ENCODE measurements around the gene NPL. TPM values are rescaled to one million over a fixed set of nuclear protein-coding genes. Genes with fewer than 3 reads are reported as not detected.

Gene NPL
- polyA plus RNA-seq, 2 of the 4 experiments (the other 2 are of a cell fraction): 0.80 to 1.0 TPM

GRCh38 chr1:182826892-182827291 lies 37.3 kb downstream of the NPL start:
- CTCF ChIA-PET: no interaction called here
- Histone ChIP-seq H3K4me2 (no peak overlapping the region), H3K27ac (no peak overlapping the region), H3K4me3 (no peak overlapping the region), H3K4me1 (no peaks in the 10 kb centered on the region), H3K9me3 (no peaks in the 10 kb centered on the region)
- WGBS (ENCODE audit: missing lambda C conversion rate): 47% methylated on average over 2 of the region's 2 CpGs
- no peak for FAIRE-seq
- POLR2A ChIA-PET: no interaction called here
- ATAC-seq: no peak
- TF ChIP-seq KDM5A (IDR thresholded peaks at IDR 0.05) (no peak), EHMT2 (IDR thresholded peaks at IDR 0.05; ENCODE audit: low read depth) (no peak), HOXA7 (CRISPR knock-in tag; IDR thresholded peaks at IDR 0.05) (no peak), HEYL (CRISPR knock-in tag; IDR thresholded peaks at IDR 0.05) (no peak), PHF8 (IDR thresholded peaks at IDR 0.05; ENCODE audit: borderline replicate concordance, low read depth) (no peak), ZC3H11A (IDR thresholded peaks at IDR 0.05) (no peak), MAFK (IDR thresholded peaks at IDR 0.05; ENCODE audit: partially characterized antibody) (no peak), CTCF (IDR thresholded peaks at IDR 0.05) (no peak), CEBPB (IDR thresholded peaks at IDR 0.05) (no peak), KDM1A (IDR thresholded peaks at IDR 0.05; ENCODE audit: low read depth) (no peak), HDAC2 (IDR thresholded peaks at IDR 0.05) (no peak)
- TF ChIP-seq, protein P1, sequence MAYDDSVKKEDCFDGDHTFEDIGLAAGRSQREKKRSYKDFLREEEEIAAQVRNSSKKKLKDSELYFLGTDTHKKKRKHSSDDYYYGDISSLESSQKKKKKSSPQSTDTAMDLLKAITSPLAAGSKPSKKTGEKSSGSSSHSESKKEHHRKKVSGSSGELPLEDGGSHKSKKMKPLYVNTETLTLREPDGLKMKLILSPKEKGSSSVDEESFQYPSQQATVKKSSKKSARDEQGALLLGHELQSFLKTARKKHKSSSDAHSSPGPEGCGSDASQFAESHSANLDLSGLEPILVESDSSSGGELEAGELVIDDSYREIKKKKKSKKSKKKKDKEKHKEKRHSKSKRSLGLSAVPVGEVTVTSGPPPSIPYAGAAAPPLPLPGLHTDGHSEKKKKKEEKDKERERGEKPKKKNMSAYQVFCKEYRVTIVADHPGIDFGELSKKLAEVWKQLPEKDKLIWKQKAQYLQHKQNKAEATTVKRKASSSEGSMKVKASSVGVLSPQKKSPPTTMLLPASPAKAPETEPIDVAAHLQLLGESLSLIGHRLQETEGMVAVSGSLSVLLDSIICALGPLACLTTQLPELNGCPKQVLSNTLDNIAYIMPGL (CRISPR knock-in tag; IDR thresholded peaks at IDR 0.05; ENCODE audit: borderline replicate concordance): no peak
- TF ChIP-seq, protein P2, sequence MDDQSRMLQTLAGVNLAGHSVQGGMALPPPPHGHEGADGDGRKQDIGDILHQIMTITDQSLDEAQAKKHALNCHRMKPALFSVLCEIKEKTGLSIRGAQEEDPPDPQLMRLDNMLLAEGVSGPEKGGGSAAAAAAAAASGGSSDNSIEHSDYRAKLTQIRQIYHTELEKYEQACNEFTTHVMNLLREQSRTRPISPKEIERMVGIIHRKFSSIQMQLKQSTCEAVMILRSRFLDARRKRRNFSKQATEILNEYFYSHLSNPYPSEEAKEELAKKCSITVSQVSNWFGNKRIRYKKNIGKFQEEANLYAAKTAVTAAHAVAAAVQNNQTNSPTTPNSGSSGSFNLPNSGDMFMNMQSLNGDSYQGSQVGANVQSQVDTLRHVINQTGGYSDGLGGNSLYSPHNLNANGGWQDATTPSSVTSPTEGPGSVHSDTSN (IDR thresholded peaks at IDR 0.05): no peak
- no peak for DNase-seq (ENCODE audit: low read depth in 1 of 2, low spot score in 1 of 2)

- Histone ChIP-seq H3K27ac (no peak overlapping the region), H3K4me1 (no peaks in the 10 kb centered on the region), H3K4me2 (no peak overlapping the region), H3K9me3 (no peaks in the 10 kb centered on the region), H3K4me3 (no peak overlapping the region)
- DNase-seq (ENCODE audit: low read depth in 1 of 2, low spot score in 1 of 2): no peak
- 85% methylated on average over 5 of the region's 5 CpGs for WGBS (ENCODE audit: missing lambda C conversion rate)
- ChIA-PET CTCF (interaction anchor here (0.7 to 1.5 kb wide), 2 partner anchors 10 to 163 kb away, joined by 3 to 5 read pairs; no protein-coding TSS in a partner anchor), POLR2A (no interaction called here)
- no peak for ATAC-seq
- no peak for FAIRE-seq
- TF ChIP-seq RAD21 (conservative IDR thresholded peaks at IDR 0.05 in 1 of 2, IDR thresholded peaks at IDR 0.05 in 1 of 2) (no peak), GATA3 (IDR thresholded peaks at IDR 0.05; ENCODE audit: borderline replicate concordance) (no peak), KDM5A (IDR thresholded peaks at IDR 0.05) (no peak), JUN (IDR thresholded peaks at IDR 0.05) (no peak), HOXB13 (CRISPR knock-in tag; IDR thresholded peaks at IDR 0.05; ENCODE audit: low read depth) (no peak), CBX8 (IDR thresholded peaks at IDR 0.05) (no peak), REST (IDR thresholded peaks at IDR 0.05) (no peak), RNF2 (IDR thresholded peaks at IDR 0.05; ENCODE audit: borderline replicate concordance, low read depth) (no peak)
- TF ChIP-seq, protein P3, sequence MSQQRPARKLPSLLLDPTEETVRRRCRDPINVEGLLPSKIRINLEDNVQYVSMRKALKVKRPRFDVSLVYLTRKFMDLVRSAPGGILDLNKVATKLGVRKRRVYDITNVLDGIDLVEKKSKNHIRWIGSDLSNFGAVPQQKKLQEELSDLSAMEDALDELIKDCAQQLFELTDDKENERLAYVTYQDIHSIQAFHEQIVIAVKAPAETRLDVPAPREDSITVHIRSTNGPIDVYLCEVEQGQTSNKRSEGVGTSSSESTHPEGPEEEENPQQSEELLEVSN (IDR thresholded peaks at IDR 0.05; ENCODE audit: borderline replicate concordance, low read depth): no peak
- TF ChIP-seq, protein P4, sequence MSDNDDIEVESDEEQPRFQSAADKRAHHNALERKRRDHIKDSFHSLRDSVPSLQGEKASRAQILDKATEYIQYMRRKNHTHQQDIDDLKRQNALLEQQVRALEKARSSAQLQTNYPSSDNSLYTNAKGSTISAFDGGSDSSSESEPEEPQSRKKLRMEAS (IDR thresholded peaks at IDR 0.05): no peak
Measured at GRCh38 chr1:182829285-182829932, 39.8 kb downstream of the NPL start.
